CD4-positive, CD25-positive, alpha-beta regulatory T cell (primary cell): ENCODE measurements around the gene R3HDM4. TPM values are rescaled to one million over a fixed set of nuclear protein-coding genes. Genes with fewer than 3 reads are reported as not detected.
A peak's percentile ranks its signal among the peaks of the same experiment; 100 is the strongest.

Source experiments
- ATAC-seq, 2 donors: fragments of 150-1000 bp; cut with Tn5 transposase; one replicate each; pipeline ENCODE4 v1.10.0; 2021; ENCODE audit warnings: low read depth in 2 of 2, moderate number of reproducible peaks in 2 of 2, moderate library complexity in 1 of 2
- DNase-seq, 3 donors: peaks; one replicate each; pipeline versions ENCODE4 v3.0.0 to v3.0.0-alpha.2; 2012 to 2022; ENCODE audit warnings: mixed read lengths in 1 of 3
- H3K27ac ChIP-seq: one replicate; pipeline ENCODE4 v1.7.0; 2013; ENCODE audit warnings: mild to moderate bottlenecking, low read length; ENCODE audit not compliant: insufficient read depth, poor library complexity, severe bottlenecking
- H3K27me3 ChIP-seq: one replicate; pipeline ENCODE4 v1.7.0; 2013; ENCODE audit warnings: low read length; ENCODE audit not compliant: control insufficient read depth, insufficient read depth
- H3K36me3 ChIP-seq: one replicate; pipeline ENCODE4 v1.7.0; 2013; ENCODE audit warnings: mild to moderate bottlenecking, low read length, moderate library complexity; ENCODE audit not compliant: control insufficient read depth, insufficient read depth
- H3K4me1 ChIP-seq: 2 replicates; pipeline ENCODE4 v1.7.0; 2013; ENCODE audit warnings: mild to moderate bottlenecking, low read length; ENCODE audit not compliant: insufficient read depth, control insufficient read depth, poor library complexity, severe bottlenecking
- H3K4me3 ChIP-seq: one replicate; pipeline ENCODE4 v1.7.0; 2013; ENCODE audit warnings: low read depth, mild to moderate bottlenecking, low read length, moderate library complexity
- H3K9me3 ChIP-seq, 2 experiments: 1 replicate in 1 of 2; 2 replicates in 1 of 2; pipeline ENCODE4 v1.7.0; 2013; ENCODE audit warnings: low read length in 2 of 2, mild to moderate bottlenecking in 1 of 2, moderate library complexity in 1 of 2; ENCODE audit not compliant: control insufficient read depth in 2 of 2
- H3K27ac Mint-ChIP-seq, 3 donors: one replicate each; pipeline ENCODE4 v1.8.0; 2020 to 2022; ENCODE audit warnings: mild to moderate bottlenecking in 3 of 3, mixed read lengths in 3 of 3, moderate library complexity in 2 of 3
- H3K27me3 Mint-ChIP-seq: one replicate; pipeline ENCODE4 v1.8.0; 2022; ENCODE audit warnings: mild to moderate bottlenecking, mixed read lengths
- H3K36me3 Mint-ChIP-seq: one replicate; pipeline ENCODE4 v1.8.0; 2020; ENCODE audit warnings: mixed read lengths
- H3K4me1 Mint-ChIP-seq, 4 donors: one replicate each; pipeline ENCODE4 v1.8.0; 2020 to 2022; ENCODE audit warnings: mixed read lengths in 4 of 4, mild to moderate bottlenecking in 1 of 4
- H3K4me3 Mint-ChIP-seq, 4 donors: one replicate each; pipeline ENCODE4 v1.8.0; 2020 to 2022; ENCODE audit warnings: mild to moderate bottlenecking in 4 of 4, mixed read lengths in 4 of 4, moderate library complexity in 3 of 4
- H3K9me3 Mint-ChIP-seq, 7 donors: one replicate each; pipeline ENCODE4 v1.8.0; 2020 to 2022; ENCODE audit warnings: mixed read lengths in 7 of 7, mild to moderate bottlenecking in 3 of 7, moderate library complexity in 2 of 7
- polyA plus RNA-seq, 4 donors: library from polyadenylated mRNA; unstranded; fragments of 300-500 nt; fragmentation: Illumina TruSeq; gene quantifications; one replicate each; pipeline ENCODE4 v1.2.3, GENCODE V29; 2021
- total RNA-seq: library from RNA; stranded (reverse); gene quantifications from one replicate; pipeline ENCODE4 v1.2.3, GENCODE V29; 2022

R3HDM4 gene
- total and polyA plus RNA-seq, 5 donors from 2014 or later = 249 to 283 (median 266) TPM

DNA sequence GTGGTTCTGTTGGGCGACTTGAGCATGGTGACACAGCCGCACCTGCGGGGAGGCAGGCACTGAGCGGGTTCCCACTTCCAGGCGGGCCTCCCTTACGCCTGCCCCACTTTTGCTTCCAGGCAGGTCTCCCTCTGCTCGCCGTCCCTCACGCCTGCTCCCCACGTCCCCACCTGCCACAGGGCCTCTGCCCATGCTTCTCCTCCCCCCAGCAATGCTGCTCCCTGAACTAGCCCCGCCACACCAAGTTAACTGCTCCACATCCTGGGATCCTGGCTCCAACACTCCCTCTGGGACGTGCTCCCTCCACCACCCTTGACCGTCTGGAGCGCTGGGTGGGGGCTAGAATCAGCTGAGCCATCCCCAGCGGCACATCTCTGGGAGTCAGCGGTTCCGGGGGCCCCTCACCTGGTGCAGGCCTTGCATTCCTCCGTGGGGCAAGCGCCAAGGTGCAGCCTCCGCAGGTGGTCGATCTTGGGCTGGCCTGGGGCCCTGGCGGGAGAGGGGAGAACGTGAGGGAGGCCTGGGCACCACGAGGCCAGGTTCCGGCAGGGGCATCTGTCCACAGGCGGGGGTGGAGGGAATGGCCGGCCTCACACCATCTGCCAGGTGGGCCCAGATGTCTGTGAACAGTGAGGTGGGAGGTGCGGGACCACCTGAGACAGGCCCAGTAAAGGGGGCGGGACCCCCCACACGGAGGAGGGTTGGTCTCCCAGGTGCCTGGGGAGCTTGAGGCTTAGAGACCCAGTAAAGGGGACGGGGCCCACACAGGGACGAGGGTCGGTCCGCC lies 44.4 kb downstream of the R3HDM4 start:
- peaks cover 9% of the 10 kb centered on the region for H3K27me3 Mint-ChIP-seq
- H3K36me3 Mint-ChIP-seq = peaks cover 11% of the 10 kb centered on the region
- H3K4me3 Mint-ChIP-seq = no peak overlapping the region
- Histone ChIP-seq H3K4me1 (peaks cover 20% of the 10 kb centered on the region), H3K27ac (no peak overlapping the region), H3K9me3 (no peaks in the 10 kb centered on the region), H3K36me3 (peaks cover 10% of the 10 kb centered on the region), H3K27me3 (no peaks in the 10 kb centered on the region), H3K4me3 (no peak overlapping the region)
- H3K4me1 Mint-ChIP-seq = peaks cover 2 to 33% (median 12%) of the 10 kb centered on the region in 4 donors
- DNase-seq = no peak
- ATAC-seq = no peak
- peak overlapping the region in 1 of 3 donors; percentile 46 for H3K27ac Mint-ChIP-seq
- H3K9me3 Mint-ChIP-seq = peaks cover 0 to 3% (median 0%) of the 10 kb centered on the region in 7 donors

DNA sequence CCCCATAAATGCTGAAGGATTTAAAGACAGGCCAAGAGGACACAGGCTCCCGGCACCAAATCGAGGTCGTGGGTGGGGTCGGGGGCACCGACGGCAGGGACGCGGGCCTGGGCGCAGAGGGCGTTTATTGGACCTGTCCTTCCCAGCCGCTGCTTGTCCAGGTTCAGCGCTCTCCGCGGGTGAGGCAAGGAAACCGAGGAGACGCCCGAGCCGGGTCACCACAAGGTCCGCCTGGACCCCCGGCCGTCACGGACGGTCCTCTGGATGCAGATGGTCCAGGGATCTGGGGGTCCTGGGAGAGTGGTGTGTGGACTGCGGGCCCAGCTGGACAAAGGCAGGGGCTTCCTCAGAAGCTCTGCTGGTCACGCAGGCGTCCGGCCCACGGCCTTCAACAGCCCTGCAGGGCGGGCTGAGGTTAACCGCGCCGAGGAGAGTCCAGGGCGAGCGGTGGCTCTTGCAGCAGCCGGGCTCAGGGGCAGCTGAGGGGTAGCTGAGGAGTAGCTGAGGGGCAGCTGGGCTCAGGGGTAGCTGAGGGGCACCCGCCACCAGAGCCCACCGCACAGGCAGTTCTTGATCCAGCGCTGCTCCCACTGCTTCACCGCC lies 45.1 kb downstream of the R3HDM4 start:
- Mint-ChIP-seq H3K9me3 (peaks cover 0 to 3% (median 0%) of the 10 kb centered on the region in 7 donors), H3K4me3 (peak overlapping the region in 1 of 4 donors; percentile 54), H3K27ac (peak overlapping the region in 2 of 3 donors; percentile 26 to 38), H3K4me1 (peaks cover 2 to 37% (median 14%) of the 10 kb centered on the region in 4 donors), H3K36me3 (peaks cover 11% of the 10 kb centered on the region), H3K27me3 (peaks cover 15% of the 10 kb centered on the region)
- no peak for ATAC-seq
- no peak for DNase-seq
- no peak overlapping the region for H3K4me3 ChIP-seq
- H3K9me3 ChIP-seq = no peaks in the 10 kb centered on the region
- H3K36me3 ChIP-seq = peaks cover 10% of the 10 kb centered on the region
- no peak overlapping the region for H3K27ac ChIP-seq
- H3K27me3 ChIP-seq = no peaks in the 10 kb centered on the region
- H3K4me1 ChIP-seq = peaks cover 22% of the 10 kb centered on the region

DNA sequence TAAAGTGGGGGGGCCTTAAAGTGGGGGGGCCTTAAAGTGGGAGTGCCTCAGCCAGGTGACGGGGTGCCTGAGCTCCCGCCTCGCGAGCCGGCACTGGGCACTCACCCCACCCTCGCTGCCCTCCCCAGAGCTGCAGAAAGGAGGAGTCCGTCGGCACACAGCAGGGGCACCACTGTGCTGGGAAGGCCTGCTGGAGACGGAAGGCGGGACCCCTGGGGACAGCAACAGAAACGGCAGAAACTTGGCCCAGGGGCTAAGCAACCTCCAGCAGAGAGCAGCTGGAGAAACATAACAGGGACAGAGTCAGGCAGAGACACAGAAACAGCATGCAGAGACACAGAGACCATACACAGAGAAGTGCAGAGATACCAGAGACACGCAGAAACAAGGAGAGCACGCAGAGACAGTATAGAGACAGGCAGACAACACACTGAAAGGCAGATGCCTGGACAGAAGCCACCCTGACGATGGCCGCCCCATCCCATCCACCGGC lies 45.7 kb downstream of the R3HDM4 start:
- peaks cover 25% of the 10 kb centered on the region for H3K4me1 ChIP-seq
- Mint-ChIP-seq H3K27me3 (peaks cover 10% of the 10 kb centered on the region), H3K36me3 (peaks cover 11% of the 10 kb centered on the region), H3K4me1 (peaks cover 4 to 38% (median 12%) of the 10 kb centered on the region in 4 donors), H3K4me3 (peak overlapping the region in 1 of 4 donors; percentile 54), H3K9me3 (peaks cover 0 to 1% (median 0%) of the 10 kb centered on the region in 7 donors), H3K27ac (peak overlapping the region in 2 of 3 donors; percentile 26 to 38)
- DNase-seq = no peak
- ATAC-seq = no peak
- no peaks in the 10 kb centered on the region for H3K9me3 ChIP-seq
- H3K4me3 ChIP-seq = no peak overlapping the region
- no peak overlapping the region for H3K27ac ChIP-seq
- H3K27me3 ChIP-seq = no peaks in the 10 kb centered on the region
- peaks cover 10% of the 10 kb centered on the region for H3K36me3 ChIP-seq

DNA sequence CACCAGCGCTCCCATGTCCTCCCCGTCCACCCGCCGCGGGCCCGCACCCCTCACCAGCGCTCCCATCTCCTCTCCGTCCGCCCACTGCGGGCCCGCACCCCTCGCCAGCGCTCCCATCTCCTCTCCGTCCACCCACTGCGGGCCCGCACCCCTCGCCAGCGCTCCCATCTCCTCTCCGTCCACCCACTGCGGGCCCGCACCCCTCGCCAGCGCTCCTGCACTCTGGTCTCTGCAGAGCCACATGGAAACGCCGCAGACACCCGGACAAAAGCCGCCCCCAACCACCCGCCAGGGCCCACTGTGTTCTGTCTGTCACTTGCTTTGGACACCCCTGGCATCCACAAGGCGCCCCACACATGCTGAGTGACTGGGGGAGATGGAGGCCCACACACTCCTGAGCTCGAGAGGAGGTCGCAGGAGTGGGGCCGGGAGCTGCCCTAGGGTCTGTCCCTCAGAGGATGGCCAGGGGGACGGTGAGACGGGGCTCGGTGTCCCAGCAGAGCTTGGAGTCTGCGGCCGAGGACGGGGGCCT lies 46.2 kb downstream of the R3HDM4 start:
- Mint-ChIP-seq H3K4me3 (no peak overlapping the region), H3K4me1 (peaks cover 4 to 33% (median 12%) of the 10 kb centered on the region in 4 donors), H3K27me3 (peaks cover 11% of the 10 kb centered on the region), H3K27ac (no peak overlapping the region), H3K36me3 (peaks cover 11% of the 10 kb centered on the region), H3K9me3 (peaks cover 0 to 1% (median 0%) of the 10 kb centered on the region in 7 donors)
- peaks cover 10% of the 10 kb centered on the region for H3K36me3 ChIP-seq
- H3K4me3 ChIP-seq = no peak overlapping the region
- ATAC-seq = no peak
- no peaks in the 10 kb centered on the region for H3K9me3 ChIP-seq
- H3K27ac ChIP-seq = no peak overlapping the region
- peaks cover 20% of the 10 kb centered on the region for H3K4me1 ChIP-seq
- no peak for DNase-seq
- no peaks in the 10 kb centered on the region for H3K27me3 ChIP-seq

DNA sequence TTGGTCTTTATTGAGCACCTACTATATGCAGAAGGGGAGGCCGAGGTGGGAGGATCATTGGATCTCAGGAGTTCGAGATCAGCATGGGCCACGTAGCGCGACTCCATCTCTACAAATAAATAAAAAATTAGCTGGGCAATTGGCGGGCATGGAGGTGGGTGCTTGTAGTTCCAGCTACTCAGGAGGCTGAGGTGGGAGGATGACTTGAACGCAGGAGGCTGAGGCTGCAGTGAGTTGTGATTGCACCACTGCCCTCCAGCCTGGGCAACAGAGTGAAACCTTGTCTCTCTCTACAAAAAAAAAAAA lies 49.8 kb downstream of the R3HDM4 start:
- DNase-seq = no peak
- H3K4me3 ChIP-seq = no peak overlapping the region
- H3K9me3 Mint-ChIP-seq = peaks cover 0 to 1% (median 0%) of the 10 kb centered on the region in 7 donors

DNA sequence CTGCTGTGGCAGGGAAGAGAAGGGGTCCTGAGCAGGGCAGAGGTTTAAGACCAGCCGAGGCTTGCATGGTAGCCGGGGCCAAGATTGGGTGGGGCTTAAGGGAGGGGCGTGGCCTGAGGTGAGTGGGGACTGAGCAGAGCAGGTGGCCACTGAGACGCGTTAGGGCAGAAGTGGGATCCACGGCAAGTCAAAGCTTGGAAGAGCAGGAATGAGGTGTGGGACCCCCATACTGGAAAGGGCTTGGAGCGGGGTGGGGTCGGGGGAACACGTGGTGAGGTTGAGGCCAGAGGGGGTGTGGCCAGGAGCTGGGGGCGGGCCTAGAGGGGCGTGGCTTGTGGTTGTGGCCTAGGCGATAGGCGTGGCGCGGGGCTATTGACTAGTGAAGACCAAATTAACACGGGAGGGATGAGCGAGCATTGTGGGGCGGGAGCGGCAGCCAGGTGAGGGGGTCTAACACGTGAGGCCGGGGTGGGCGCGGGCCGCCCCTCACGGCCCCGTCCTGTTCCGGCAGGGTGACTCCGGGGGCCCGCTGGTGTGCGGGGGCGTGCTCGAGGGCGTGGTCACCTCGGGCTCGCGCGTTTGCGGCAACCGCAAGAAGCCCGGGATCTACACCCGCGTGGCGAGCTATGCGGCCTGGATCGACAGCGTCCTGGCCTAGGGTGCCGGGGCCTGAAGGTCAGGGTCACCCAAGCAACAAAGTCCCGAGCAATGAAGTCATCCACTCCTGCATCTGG lies 50.3 kb downstream of the R3HDM4 start:
- no peak overlapping the region for H3K27ac ChIP-seq
- no peak overlapping the region for H3K4me3 ChIP-seq
- H3K4me3 Mint-ChIP-seq = peak overlapping the region; percentile 43 to 85 (median 82)

More for the DNA sequence above, 49.8 kb downstream of the R3HDM4 start:
- Mint-ChIP-seq H3K4me3 (peak overlapping the region; percentile 78 to 93 (median 82)), H3K27ac (peak overlapping the region in 2 of 3 donors; percentile 72 to 89), H3K4me1 (peaks cover 3 to 28% (median 9%) of the 10 kb centered on the region in 4 donors), H3K27me3 (peaks cover 25% of the 10 kb centered on the region), H3K36me3 (peaks cover 5% of the 10 kb centered on the region)
- Histone ChIP-seq H3K4me1 (peaks cover 30% of the 10 kb centered on the region), H3K9me3 (no peaks in the 10 kb centered on the region), H3K27ac (no peak overlapping the region), H3K27me3 (peaks cover 4% of the 10 kb centered on the region), H3K36me3 (no peaks in the 10 kb centered on the region)
- no peak for ATAC-seq

More for the DNA sequence above, 50.3 kb downstream of the R3HDM4 start:
- H3K27me3 ChIP-seq = peaks cover 4% of the 10 kb centered on the region
- Mint-ChIP-seq H3K4me1 (peaks cover 3 to 28% (median 12%) of the 10 kb centered on the region in 4 donors), H3K27ac (peak overlapping the region in 2 of 3 donors; percentile 79 to 89), H3K27me3 (peaks cover 30% of the 10 kb centered on the region), H3K36me3 (peaks cover 5% of the 10 kb centered on the region), H3K9me3 (peaks cover 0 to 1% (median 0%) of the 10 kb centered on the region in 7 donors)
- H3K36me3 ChIP-seq = no peaks in the 10 kb centered on the region
- ATAC-seq (peak; percentile 52 to 59), DNase-seq (peak; percentile 67 to 82 (median 80))
- H3K4me1 ChIP-seq = peaks cover 30% of the 10 kb centered on the region
- no peaks in the 10 kb centered on the region for H3K9me3 ChIP-seq
